Muscle of leg (tissue), 11 donors: ENCODE data around the gene MRPL33. TPM values are rescaled to one million over a fixed set of nuclear protein-coding genes. Genes with fewer than 3 reads are reported as not detected.
"Not testable (repeated sequence)": the region's sequence is repeated elsewhere in the genome, so short reads cannot be mapped to it uniquely, and the experiment has no call there.

ENCODE experiments used
- DNase-seq: peaks from one replicate; pipeline ENCODE4 v3.0.0; 2013
- H3K27ac ChIP-seq: one replicate; pipeline ENCODE4 v1.5.1; 2013; ENCODE audit warnings: mild to moderate bottlenecking, low read length, control low read depth
- H3K27me3 ChIP-seq: one replicate; pipeline ENCODE4 v1.6.1; 2013; ENCODE audit warnings: low read length; ENCODE audit not compliant: control insufficient read depth, insufficient read depth
- H3K36me3 ChIP-seq: one replicate; pipeline ENCODE4 v1.6.1; 2013; ENCODE audit warnings: low read length; ENCODE audit not compliant: control insufficient read depth, insufficient read depth
- H3K4me1 ChIP-seq: one replicate; pipeline ENCODE4 v1.6.1; 2013; ENCODE audit warnings: low read length; ENCODE audit not compliant: control insufficient read depth, insufficient read depth
- H3K4me3 ChIP-seq: one replicate; pipeline ENCODE4 v1.5.1; 2013; ENCODE audit warnings: low read length, control low read depth
- H3K9me3 ChIP-seq: replicated peaks from 2 replicates; pipeline ENCODE4 v1.6.1; 2013; ENCODE audit warnings: low read depth, low read length; ENCODE audit not compliant: control insufficient read depth
- WGBS: methylation state at CpG from one replicate; pipeline ENCODE4 v1.1.5; 2013; ENCODE audit warnings: missing lambda C conversion rate; ENCODE audit not compliant: insufficient coverage; 5-methylcytosine and 5-hydroxymethylcytosine counted together
- polyA plus RNA-seq, 8 donors: library from polyadenylated mRNA; unstranded; fragments of 120-200 nt; gene quantifications; one replicate each; pipeline versions ENCODE4 v1.2.1 to v1.2.3, GENCODE V29; 2013; ENCODE audit warnings: inconsistent platforms in 1 of 8, low replicate concordance in 1 of 8; ENCODE audit not compliant: insufficient read length in 8 of 8, insufficient read depth in 1 of 8
- total RNA-seq: library from RNA; stranded (reverse); fragments of 120-200 nt; gene quantifications from one replicate; pipeline ENCODE4 v1.2.4, GENCODE V29; 2013

The MRPL33 gene
- total and polyA plus RNA-seq, 9 donors = 94.7 to 187 (median 114) TPM

GRCh38 chr2:27739058-27739373 lies 32.5 kb upstream of the MRPL33 start:
- Histone ChIP-seq H3K36me3 (no peaks in the 10 kb centered on the region), H3K4me1 (peaks cover 17% of the 10 kb centered on the region), H3K27me3 (peaks cover 2% of the 10 kb centered on the region), H3K27ac (no peak overlapping the region), H3K4me3 (no peak overlapping the region), H3K9me3 (no peaks in the 10 kb centered on the region)
- WGBS = 94% methylated on average over 3 of the region's 4 CpGs
- DNase-seq = no peak

GRCh38 chr2:27741673-27742072 lies 29.8 kb upstream of the MRPL33 start:
- Histone ChIP-seq H3K4me3 (no peak overlapping the region), H3K9me3 (peaks cover 2% of the 10 kb centered on the region), H3K36me3 (no peaks in the 10 kb centered on the region), H3K27ac (no peak overlapping the region), H3K4me1 (peaks cover 4% of the 10 kb centered on the region), H3K27me3 (peaks cover 2% of the 10 kb centered on the region)
- no peak for DNase-seq
- WGBS = no CpG with 5 or more reads among the region's 3 CpGs

GRCh38 chr2:27742571-27742970 lies 28.9 kb upstream of the MRPL33 start:
- Histone ChIP-seq H3K4me1 (peaks cover 4% of the 10 kb centered on the region), H3K27me3 (peaks cover 2% of the 10 kb centered on the region), H3K27ac (no peak overlapping the region), H3K9me3 (peaks cover 2% of the 10 kb centered on the region), H3K4me3 (no peak overlapping the region), H3K36me3 (no peaks in the 10 kb centered on the region)
- DNase-seq = no peak
- WGBS = 93% methylated on average over 3 of the region's 9 CpGs

DNA sequence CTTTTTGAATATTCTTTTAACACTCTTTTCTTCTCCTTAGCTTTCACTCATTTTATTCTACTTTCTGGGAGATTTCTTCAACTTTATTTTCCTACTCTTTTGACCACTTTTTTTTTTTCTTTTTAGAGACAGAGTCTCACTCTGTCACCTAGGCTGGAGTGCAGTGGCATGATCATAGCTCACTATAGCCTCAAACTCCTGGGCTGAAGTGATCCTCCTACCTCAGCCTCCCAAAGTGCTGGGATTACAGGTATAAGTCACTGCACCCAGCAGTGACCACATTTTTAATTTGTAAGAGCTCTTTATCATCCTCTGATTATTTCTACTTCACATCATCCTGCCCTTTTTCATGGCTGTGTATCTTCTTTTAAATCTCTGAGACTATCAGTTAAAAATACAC lies 26.0 kb upstream of the MRPL33 start:
- peaks cover 12% of the 10 kb centered on the region for H3K9me3 ChIP-seq
- H3K27ac ChIP-seq, H3K4me3 ChIP-seq, H3K27me3 ChIP-seq, H3K4me1 ChIP-seq, H3K36me3 ChIP-seq, DNase-seq: not testable (repeated sequence)

GRCh38 chr2:27746325-27746724 lies 25.2 kb upstream of the MRPL33 start:
- WGBS = 80% methylated on average over 1 of the region's 2 CpGs
- no peak overlapping the region for H3K4me3 ChIP-seq
- peaks cover 2% of the 10 kb centered on the region for H3K27me3 ChIP-seq
- DNase-seq = no peak
- H3K4me1 ChIP-seq = no peaks in the 10 kb centered on the region
- H3K36me3 ChIP-seq = no peaks in the 10 kb centered on the region
- no peak overlapping the region for H3K27ac ChIP-seq
- peaks cover 12% of the 10 kb centered on the region for H3K9me3 ChIP-seq

DNA sequence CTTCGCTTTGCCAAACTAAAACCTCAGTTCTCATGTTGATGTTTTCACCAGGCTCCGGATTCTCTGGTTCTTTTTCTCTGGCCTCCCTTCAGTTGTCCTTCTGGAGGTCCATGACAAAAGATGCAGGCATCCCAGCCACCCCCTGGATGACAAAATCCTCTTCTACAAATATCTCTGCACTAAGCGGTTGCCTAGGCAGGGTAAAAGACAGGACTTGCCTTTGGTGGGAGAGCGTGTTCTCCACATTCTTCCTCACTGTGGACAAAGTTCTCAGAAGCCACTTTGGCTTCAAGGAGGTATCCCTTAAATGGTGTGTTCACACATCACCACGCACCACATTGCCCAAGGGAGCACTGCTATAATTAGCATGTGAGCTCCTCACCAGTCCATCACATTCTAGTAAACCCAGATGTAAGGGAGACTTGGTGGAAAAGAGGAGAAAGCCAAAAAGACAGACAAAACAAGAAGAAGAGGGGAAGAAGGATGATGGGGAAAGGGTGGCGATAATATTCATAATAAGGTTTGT lies 23.6 kb upstream of the MRPL33 start:
- Histone ChIP-seq H3K27ac (no peak overlapping the region), H3K4me1 (no peaks in the 10 kb centered on the region), H3K27me3 (peaks cover 2% of the 10 kb centered on the region), H3K4me3 (no peak overlapping the region), H3K9me3 (peaks cover 12% of the 10 kb centered on the region), H3K36me3 (no peaks in the 10 kb centered on the region)
- 90% methylated on average over 3 of the region's 6 CpGs for WGBS
- no peak for DNase-seq

DNA sequence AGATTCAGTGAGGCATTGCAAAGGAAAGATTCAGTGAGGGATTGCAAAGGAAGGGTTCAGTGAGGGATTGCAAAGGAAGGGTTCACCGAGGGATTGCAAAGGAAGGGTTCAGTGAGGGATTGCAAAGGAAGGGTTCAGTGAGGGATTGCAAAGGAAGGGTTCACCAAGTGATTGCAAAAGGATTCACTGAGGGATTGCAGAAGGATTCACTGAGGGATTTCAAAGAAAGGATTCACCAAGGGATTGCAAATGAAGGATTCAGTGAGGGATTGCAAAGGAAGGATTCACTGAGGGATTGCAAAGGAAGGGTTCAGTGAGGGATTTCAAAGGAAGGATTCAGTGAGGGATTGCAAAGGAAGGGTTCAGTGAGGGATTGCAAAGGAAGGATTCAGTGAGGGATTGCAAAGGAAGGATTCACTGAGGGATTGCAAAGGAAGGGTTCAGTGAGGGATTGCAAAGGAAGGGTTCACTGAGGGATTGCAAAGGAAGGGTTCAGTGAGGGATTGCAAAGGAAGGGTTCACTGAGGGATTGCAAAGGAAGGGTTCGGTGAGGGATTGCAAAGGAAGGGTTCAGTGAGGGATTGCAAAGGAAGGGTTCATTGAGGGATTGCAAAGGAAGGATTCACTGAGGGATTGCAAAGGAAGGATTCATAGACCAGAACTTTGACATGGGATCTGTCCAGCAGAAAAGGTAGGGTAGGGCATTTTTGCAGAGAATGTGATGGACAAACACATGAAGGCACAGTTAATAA lies 22.5 kb upstream of the MRPL33 start:
- not testable (repeated sequence) for H3K27me3 ChIP-seq, DNase-seq, H3K4me1 ChIP-seq, H3K4me3 ChIP-seq, H3K27ac ChIP-seq, H3K36me3 ChIP-seq
- 93% methylated on average over 2 of the region's 2 CpGs for WGBS
- H3K9me3 ChIP-seq = peaks cover 12% of the 10 kb centered on the region

DNA sequence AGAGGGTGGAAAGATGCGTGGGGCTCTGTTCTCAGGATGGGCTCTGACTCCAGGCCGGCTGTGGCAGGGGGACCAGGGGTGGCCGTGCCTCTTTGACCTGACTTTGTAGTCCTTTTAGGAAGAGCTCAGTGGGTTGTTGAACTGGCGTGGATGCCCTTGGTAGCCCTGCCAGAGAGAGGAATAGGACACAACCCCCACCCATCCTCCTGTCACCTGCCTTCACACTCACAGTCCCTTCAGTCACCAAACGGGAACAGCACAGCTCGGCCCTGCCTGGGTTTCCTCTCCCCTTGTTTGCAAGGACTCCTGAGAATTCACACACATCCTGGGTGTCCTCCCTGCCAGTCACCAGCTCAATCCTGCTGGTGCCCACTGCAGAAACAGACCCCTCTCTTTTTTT lies 20.1 kb upstream of the MRPL33 start:
- no peak for DNase-seq
- H3K4me3 ChIP-seq = no peak overlapping the region
- H3K9me3 ChIP-seq = peaks cover 10% of the 10 kb centered on the region
- H3K4me1 ChIP-seq = peaks cover 5% of the 10 kb centered on the region
- peaks cover 2% of the 10 kb centered on the region for H3K27me3 ChIP-seq
- no peak overlapping the region for H3K27ac ChIP-seq
- no peaks in the 10 kb centered on the region for H3K36me3 ChIP-seq
- 74% methylated on average over 2 of the region's 6 CpGs for WGBS

GRCh38 chr2:27752551-27753237 lies 18.8 kb upstream of the MRPL33 start:
- no peaks in the 10 kb centered on the region for H3K36me3 ChIP-seq
- 56% methylated on average over 11 of the region's 16 CpGs for WGBS
- DNase-seq = no peak
- no peak overlapping the region for H3K27ac ChIP-seq
- peaks cover 13% of the 10 kb centered on the region for H3K4me1 ChIP-seq
- H3K4me3 ChIP-seq = no peak overlapping the region
- H3K27me3 ChIP-seq = peaks cover 2% of the 10 kb centered on the region
- H3K9me3 ChIP-seq = peaks cover 10% of the 10 kb centered on the region

DNA sequence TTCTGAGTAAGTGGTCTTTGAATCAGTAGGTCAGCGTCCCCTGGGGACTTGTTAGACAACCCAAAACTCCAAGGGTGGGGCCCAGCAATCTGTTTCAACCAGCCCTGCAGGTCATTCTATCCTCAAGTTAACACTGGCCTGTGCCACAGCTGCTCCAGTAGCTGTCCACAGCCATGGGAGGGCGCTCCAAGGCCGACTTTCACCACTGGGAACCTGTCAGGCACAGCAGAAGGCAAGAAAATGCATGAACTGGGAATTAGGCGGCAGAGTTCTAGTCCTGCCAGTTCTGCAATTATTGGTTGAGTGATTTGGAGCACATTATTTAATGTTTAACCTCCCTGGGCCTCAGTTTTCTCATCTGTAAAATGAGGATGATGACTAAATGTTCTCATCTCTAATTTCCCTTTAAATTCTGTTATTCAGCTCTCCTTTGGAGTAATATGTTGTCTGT lies 17.4 kb upstream of the MRPL33 start:
- H3K4me3 ChIP-seq = no peak overlapping the region
- WGBS = 6% methylated on average over 2 of the region's 4 CpGs

More for the DNA sequence above, 17.4 kb upstream of the MRPL33 start:
- Histone ChIP-seq H3K9me3 (peaks cover 2% of the 10 kb centered on the region), H3K36me3 (no peaks in the 10 kb centered on the region), H3K4me1 (peaks cover 13% of the 10 kb centered on the region), H3K27ac (no peak overlapping the region), H3K27me3 (no peaks in the 10 kb centered on the region)
- peak; percentile 54 for DNase-seq
